Frontal cortex (tissue), 4 donors: Measurements from ENCODE around the gene MRPL12. TPM values are rescaled to one million over a fixed set of nuclear protein-coding genes. Genes with fewer than 3 reads are reported as not detected.

ENCODE experiments used
- DNase-seq, 2 donors: peaks; one replicate each; pipeline ENCODE4 v3.0.0; 2012; ENCODE audit warnings: low spot score in 2 of 2
- FAIRE-seq: peaks from 2 replicates; lab custom pipeline; 2012; peaks lifted over from hg19 to GRCh38; lab: Jason Lieb, UNC
- total RNA-seq: library from RNA; depleted of rRNA; stranded (reverse); fragments of >200 nt; gene quantifications from one replicate; pipeline ENCODE4 v1.2.3, GENCODE V29; 2014
- donor health status: control.
- donor health status: control.
- donor health status: control.

Gene MRPL12
- total RNA-seq, 1 donor from 2014 or later = 4.9 TPM

- DNase-seq (no peak), FAIRE-seq (no peak)
These were observed 11.4 kb downstream of the MRPL12 start for GRCh38 chr17:81714412-81715106.

DNA sequence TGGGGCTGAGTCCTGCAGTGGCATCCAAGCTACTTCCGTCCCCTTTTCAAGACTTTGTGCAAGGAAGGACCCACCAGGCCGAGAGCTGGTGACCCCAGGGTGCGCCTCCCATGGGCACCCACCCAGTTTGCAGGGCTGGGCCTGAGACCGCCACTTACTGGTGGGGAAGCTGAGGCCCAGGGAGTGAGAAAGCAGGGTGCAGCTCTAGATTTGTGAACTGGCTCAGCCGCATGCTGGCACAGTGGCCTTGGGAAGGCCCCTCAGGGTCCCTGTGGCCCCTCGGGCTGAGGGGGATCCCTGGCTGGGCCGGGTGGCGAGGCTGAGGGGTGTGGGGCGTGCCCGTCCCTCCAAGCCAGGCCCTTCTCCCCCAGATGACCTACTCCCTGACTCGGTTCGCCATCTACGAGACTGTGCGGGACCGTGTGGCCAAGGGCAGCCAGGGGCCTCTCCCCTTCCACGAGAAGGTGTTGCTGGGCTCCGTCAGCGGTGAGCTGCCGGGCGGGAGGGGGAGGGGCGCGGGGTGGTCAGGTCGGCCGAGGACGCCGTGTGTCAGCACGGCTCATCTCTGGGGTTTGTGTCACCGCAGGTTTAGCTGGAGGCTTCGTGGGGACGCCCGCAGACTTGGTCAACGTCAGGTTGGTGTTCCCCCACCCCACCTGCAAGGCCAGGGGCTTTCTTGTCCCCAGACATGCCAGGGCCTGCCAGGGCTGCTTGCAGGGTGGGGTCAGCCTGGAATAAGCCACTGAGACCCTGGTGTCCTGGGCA, 12.1 kb downstream of the MRPL12 start:
- DNase-seq (no peak), FAIRE-seq (no peak)

DNA sequence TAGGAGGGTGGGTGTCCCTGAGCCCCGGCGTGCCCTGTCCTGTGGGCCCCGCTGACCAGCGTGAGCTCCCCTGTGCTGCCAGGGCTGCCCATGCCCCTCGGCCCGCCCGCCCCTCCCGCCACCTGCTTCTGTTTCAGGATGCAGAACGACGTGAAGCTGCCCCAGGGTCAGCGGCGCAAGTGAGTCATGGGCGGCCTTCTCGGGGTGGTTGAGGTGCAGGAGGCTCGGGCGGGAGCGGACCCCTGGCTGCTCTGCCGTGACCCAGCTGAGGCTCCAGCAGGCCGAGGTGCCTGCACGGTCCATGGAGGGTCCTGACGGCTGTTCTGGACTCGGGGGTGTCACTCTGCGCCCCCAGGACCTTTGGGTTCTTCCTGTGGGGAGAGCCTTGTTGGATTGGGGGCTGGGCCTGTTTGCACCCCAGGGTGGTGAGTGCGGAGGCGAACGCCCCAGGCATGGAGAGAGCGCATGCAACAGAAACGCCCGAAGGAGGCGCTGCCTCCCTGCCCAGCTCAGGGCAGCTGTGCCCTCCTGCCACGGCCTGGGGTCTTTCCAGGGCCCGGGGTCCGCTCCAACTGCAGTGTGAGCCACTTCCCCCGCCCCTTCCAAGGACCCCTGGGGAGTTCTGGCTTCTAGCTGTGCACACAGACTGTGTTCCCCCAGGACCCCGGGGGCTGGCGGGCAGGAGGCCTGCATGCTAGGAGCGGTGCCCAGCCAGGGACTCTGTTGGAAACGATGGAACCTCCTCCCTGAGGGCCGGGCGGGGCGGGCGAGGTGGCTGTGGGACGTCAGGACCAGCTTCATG, 12.9 kb downstream of the MRPL12 start:
- no peak for DNase-seq
- FAIRE-seq = no peak

- FAIRE-seq = no peak
- no peak for DNase-seq
These were observed 13.5 kb downstream of the MRPL12 start for GRCh38 chr17:81716674-81716996.

DNA sequence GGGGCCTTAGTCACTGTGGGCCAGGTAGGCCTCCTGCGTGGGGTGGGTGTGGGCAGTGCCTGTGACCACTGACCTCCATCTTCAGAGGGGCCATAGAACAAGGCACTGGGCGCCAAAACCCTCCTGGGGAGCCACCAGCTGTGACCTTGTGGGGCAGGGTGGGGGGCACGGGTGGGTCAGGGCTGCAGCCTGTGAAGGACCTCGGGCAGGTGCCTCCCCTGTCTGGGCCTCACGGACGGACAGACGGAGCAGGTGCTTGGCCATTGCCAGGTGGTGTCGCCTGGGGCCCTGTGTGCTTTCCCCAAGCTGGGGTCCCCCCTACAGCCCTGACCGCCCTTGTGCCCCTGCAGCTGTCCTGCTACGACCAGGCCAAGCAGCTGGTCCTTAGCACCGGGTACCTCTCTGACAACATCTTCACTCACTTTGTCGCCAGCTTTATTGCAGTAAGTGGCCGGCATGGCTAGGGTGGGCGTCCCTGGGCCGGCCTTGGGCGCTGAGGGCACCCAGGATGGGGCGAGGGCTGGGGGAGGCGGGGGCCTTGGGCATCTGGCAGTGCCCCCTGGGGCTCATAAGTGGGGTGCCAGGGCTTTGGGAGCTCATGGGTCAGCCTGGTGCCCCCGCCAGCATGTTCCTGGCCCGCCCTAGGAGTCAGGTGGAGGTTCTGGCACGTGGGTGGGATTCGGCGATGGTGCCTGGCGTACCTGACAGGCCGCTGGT, 14.0 kb downstream of the MRPL12 start:
- DNase-seq (no peak), FAIRE-seq (no peak)

DNA sequence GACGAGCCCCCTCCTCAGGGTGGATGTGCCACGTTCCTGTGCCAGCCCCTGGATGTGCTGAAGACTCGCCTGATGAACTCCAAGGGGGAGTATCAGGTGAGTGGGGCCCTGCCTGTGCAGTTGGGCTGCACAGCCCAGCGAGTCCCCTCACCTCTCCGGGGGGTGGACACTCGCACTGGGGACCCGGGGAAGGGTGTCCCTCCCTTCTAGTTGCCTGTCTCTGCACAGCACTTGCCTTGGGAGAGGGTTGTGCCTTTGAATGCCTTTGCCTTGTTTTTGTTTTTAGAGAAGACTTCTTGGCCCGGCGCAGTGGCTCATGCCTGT, 14.6 kb downstream of the MRPL12 start:
- FAIRE-seq = no peak
- DNase-seq = no peak

- FAIRE-seq (no peak), DNase-seq (no peak)
These were observed 16.5 kb downstream of the MRPL12 start for GRCh38 chr17:81719410-81720266.

DNA sequence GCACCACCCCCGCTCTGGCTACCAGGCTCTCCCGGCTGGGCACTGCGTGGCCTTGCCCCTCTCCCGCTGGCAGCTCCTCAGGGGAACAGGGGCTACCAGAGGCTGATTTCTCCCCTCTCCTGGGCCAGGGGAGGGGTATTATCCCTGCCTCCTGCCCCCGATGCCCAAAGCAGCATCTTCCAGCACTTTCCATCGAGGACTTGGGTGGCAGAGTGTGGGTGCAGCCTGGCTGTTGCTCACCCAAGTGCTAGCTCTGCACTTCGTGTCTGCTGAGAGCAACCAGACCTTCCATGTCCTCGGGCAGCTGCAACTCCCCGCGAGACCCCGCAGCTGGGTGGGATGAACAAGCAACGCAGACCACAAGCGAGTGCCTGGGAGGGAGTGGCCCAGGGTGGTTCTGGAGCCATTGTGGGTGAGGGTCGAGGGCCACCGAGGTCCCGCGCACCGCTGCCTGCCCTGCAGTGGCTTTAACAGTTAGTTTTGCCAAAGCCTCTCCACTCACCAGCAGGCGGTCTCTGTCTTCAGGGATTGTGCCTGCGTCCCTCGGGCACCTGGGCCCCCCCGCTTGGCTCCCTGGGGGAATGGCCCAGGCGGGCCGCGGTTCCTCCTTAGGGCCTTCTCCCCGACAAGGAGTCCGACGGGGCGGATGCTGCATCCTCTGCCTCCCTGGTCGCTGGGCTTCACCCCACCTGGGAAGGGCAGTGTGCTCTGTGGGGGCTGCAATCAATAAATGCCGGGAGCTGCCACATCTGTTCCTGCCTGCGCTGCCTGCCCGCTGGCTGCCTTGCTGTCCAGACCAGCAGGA, 17.3 kb downstream of the MRPL12 start:
- FAIRE-seq (no peak), DNase-seq (no peak)

DNA sequence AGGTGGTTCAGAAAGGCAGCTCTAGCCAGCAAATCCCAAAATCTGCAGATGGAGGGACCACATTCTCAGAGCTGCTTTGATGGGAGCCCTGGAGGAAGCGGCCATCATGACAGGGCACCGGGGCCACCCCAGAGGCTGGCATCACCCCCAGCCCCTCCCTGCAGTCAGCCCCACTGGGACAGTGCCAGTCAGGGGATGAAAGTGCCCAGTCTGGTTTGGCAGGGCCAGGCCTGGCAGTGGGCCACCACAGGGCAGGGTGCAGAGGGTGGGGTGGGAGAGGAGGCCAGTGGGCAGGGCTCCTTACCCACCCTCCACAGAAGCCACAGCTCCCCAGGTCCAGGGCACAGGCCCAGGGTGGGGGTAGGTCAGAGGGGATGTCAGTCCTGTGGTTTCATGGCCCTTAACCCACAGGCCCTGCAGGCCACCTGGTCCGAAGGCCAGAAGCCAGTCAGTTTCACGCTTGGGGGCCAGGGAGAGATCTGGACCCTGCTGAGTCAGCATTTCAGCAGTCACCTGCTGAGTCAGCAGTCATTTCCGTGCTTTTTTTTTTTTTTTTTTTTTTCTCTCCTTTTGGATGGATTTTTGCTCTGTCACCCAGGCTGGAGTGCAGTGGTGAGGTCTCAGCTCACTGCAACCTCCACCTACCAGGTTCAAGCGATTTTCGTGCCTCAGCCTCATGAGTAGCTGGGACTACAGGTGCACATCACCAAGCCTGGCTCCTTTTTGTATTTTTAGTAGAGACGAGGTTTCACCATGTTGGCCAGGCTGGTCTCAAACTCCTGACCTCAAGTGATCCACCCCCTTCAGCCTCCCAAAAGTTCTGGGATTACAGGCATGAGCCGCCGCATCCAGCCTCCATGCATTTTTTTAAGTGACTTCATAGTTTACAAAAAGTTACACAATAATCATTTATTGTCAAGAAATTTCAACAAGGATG, 19.3 kb downstream of the MRPL12 start:
- DNase-seq = no peak
- no peak for FAIRE-seq

- DNase-seq = no peak
- FAIRE-seq = no peak
These were observed 20.6 kb downstream of the MRPL12 start for GRCh38 chr17:81723651-81724209.

- FAIRE-seq = no peak
- DNase-seq = no peak
These were observed 22.3 kb downstream of the MRPL12 start for GRCh38 chr17:81725439-81725838.

GRCh38 chr17:81726004-81726403, 22.8 kb downstream of the MRPL12 start:
- DNase-seq = no peak
- no peak for FAIRE-seq

DNA sequence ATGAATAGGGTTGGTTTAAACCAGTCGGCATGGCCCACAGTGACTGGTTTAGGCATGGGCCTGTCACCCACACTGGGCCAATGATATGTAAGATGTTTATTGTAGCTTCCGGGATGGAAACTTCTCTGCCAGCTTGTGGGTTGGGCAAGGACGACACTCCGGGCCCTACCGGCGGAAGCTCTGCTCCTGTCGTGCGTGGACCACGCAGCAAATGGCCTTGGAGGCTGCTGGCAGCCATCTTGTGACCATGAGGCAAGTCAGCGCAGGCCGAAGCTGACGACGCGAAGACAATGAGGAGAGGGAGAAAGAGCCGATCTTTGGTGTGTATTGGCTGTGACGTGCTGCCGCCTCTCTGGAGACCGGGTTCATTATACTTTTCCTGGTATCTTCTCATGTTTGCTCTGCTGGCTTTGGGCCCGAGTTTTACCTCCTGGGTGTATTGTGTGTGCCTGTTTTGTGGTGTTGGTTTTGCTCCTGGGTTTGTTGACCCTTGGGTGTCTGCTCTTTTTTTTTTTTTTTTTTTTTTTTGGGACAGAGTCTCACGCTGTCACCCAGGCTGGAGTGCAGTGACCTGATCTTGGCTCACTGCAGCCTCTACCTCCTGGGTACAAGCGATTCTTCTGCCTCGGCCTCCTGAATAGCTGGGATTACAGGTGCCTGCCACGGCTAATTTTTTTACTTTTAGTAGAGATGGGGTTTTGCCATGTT, 24.3 kb downstream of the MRPL12 start:
- FAIRE-seq = no peak
- DNase-seq = no peak

DNA sequence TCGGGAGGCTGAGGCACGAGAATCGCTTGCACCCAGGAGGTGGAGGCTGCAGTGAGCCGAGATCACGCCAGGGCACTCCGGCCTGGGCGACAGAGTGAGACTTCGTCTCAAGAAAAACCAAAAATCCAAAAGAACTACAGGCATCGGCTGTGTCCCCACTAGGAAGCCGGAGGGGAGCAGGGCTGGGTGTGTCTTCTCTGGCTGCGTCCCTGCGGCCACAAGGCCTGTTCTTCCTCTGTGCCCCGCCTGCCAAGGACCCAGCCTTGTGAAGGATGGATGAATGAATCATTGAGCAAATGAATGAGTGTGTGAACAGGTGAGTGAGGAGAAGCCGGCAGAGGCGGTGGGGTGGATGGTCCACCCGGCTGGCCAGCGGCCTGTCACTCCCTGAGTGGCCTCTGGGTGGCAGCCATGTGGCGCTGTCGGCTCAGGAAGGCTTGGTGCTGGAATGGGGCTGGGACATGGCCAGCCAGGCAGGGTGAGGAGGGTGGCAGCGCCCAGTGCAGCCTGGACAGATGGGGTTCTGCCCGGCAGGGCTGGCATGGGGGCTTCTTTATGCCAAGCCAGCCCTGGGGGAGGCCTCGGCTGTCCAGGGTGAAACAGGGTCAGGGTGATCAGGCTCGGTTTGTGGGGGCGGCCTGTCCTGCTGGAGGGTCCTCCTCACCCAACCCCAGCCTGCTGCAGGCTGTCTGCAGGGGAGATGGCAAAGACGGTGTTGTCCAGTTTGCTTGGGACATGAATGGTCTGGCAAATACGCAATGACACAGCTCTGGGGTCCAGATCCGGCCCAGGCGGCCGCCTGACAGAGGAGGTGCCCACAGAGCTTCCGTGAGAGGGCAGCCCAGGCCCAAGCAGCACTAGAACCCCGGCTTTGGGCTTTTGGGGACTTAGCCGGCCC, 30.6 kb downstream of the MRPL12 start:
- FAIRE-seq = no peak

DNA sequence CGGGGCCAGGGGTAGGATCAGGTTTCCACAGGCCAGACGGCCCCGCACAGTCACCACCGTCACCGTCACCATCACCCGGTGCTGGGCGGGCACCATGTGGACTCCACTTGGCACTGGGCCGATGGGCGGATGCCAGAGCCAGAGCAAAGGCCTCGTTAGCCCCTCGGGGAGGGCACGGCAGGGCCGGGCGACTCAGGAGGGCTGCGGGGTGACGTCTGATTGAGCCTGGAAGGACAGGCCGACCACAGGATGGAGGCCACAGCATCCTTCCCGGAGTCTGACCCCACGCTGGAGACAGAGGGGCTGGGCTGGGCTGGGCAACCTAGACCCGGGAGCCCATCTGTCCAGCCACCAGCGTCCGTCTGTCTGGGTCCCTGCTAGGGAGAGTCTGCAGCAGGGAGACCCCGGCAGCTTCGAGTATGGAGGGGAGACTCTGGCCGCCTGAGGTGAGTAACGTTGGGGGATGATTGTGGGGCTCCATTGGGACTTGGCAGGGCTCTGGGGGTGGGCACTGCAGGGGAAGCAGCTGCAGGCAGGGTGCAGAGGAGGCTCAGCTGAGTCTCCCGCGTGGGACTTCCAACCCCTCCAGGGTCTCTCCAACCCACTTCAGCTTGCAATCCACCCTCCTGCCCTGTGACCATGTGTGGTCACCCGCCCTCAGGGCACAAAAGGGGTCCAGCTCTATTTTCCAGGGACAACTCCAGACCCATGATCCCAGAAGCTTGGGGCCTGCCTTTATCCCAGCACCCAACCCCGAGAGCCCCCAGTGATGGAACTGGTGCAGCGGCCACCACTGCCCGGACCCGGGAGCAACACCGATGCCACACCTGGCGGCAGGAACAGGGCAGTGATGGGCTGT, 31.5 kb downstream of the MRPL12 start:
- DNase-seq (no peak), FAIRE-seq (no peak)

More for the DNA sequence above, 30.6 kb downstream of the MRPL12 start:
- DNase-seq = peak; percentile 91 to 99
